Choroid plexus epithelial cell (primary cell): ENCODE data around the gene TRIM24.

Experiments
- DNase-seq: peaks from one replicate; pipeline ENCODE4 v3.0.0-alpha.2; 2010; ENCODE audit warnings: low read depth
- H3K4me3 ChIP-seq: 2 replicates; pipeline ENCODE4 v1.5.1; 2011; ENCODE audit warnings: low read depth, mild to moderate bottlenecking, control low read depth, low read length, moderate library complexity
- CTCF ChIP-seq: conservative IDR thresholded peaks from 2 replicates; pipeline ENCODE4 v1.5.1; 2011; ENCODE audit warnings: low read depth, mild to moderate bottlenecking, control low read depth, inconsistent platforms, low read length, moderate library complexity

The TRIM24 gene

GRCh38 chr7:138475377-138475776 is 15.3 kb downstream of the TRIM24 start:
- TF ChIP-seq CTCF, result no peak

GRCh38 chr7:138477081-138477578 is 17.1 kb downstream of the TRIM24 start:
- no peak for DNase-seq
- no peak overlapping the region for H3K4me3 ChIP-seq
- no peak for TF ChIP-seq CTCF

More at GRCh38 chr7:138475377-138475776, 15.3 kb downstream of the TRIM24 start:
- no peak overlapping the region for H3K4me3 ChIP-seq
- no peak for DNase-seq

- no peak for TF ChIP-seq CTCF
- no peak for DNase-seq
- no peak overlapping the region for H3K4me3 ChIP-seq
Observed at GRCh38 chr7:138477581-138477980, 17.5 kb downstream of the TRIM24 start.

GRCh38 chr7:138478499-138478908 is 18.4 kb downstream of the TRIM24 start:
- TF ChIP-seq CTCF, result no peak
- no peak overlapping the region for H3K4me3 ChIP-seq
- DNase-seq, result no peak

- TF ChIP-seq CTCF, result no peak
- H3K4me3 ChIP-seq, result no peak overlapping the region
- no peak for DNase-seq
Observed at GRCh38 chr7:138480527-138480926, 20.5 kb downstream of the TRIM24 start.

- DNase-seq, result no peak
Observed at GRCh38 chr7:138481447-138482380, 21.7 kb downstream of the TRIM24 start.

More at GRCh38 chr7:138481447-138482380, 21.7 kb downstream of the TRIM24 start:
- no peak for TF ChIP-seq CTCF
- H3K4me3 ChIP-seq, result no peak overlapping the region
